HUES48 (cell line): Measurements from ENCODE around the gene ITGA5.

Experiments
- H3K27ac ChIP-seq: one replicate; pipeline ENCODE4 v1.7.0; 2013; ENCODE audit warnings: low read depth, low read length, inconsistent platforms
- H3K27me3 ChIP-seq: 2 replicates; pipeline ENCODE4 v1.6.1; 2013; ENCODE audit warnings: mild to moderate bottlenecking, low read length; ENCODE audit not compliant: control insufficient read depth, insufficient read depth
- H3K36me3 ChIP-seq: 2 replicates; pipeline ENCODE4 v1.6.1; 2013; ENCODE audit warnings: low read length; ENCODE audit not compliant: control insufficient read depth, insufficient read depth
- H3K4me1 ChIP-seq: 2 replicates; pipeline ENCODE4 v1.6.1; 2013; ENCODE audit warnings: mild to moderate bottlenecking, low read length; ENCODE audit not compliant: control insufficient read depth, insufficient read depth
- H3K4me3 ChIP-seq: 2 replicates; pipeline ENCODE4 v1.5.1; 2013; ENCODE audit warnings: mild to moderate bottlenecking, low read depth, low read length
- H3K9ac ChIP-seq: 2 replicates; pipeline ENCODE4 v1.6.1; 2013; ENCODE audit warnings: mild to moderate bottlenecking, low read depth, low read length, moderate library complexity
- H3K9me3 ChIP-seq: 2 replicates; pipeline ENCODE4 v1.6.1; 2013; ENCODE audit warnings: low read length; ENCODE audit not compliant: control insufficient read depth, insufficient read depth

ITGA5 gene

GRCh38 chr12:54430471-54431069, 11.5 kb upstream of the ITGA5 start:
- Histone ChIP-seq H3K27me3 (peaks cover 60% of the 10 kb centered on the region), H3K9me3 (no peaks in the 10 kb centered on the region), H3K9ac (no peak overlapping the region), H3K27ac (no peak overlapping the region), H3K4me3 (no peak overlapping the region), H3K4me1 (peaks cover 24% of the 10 kb centered on the region), H3K36me3 (no peaks in the 10 kb centered on the region)

GRCh38 chr12:54429014-54429471, 10.0 kb upstream of the ITGA5 start:
- H3K27ac ChIP-seq = no peak overlapping the region
- no peak overlapping the region for H3K9ac ChIP-seq
- H3K27me3 ChIP-seq = peaks cover 62% of the 10 kb centered on the region
- H3K9me3 ChIP-seq = no peaks in the 10 kb centered on the region
- H3K4me1 ChIP-seq = peaks cover 24% of the 10 kb centered on the region
- H3K4me3 ChIP-seq = no peak overlapping the region
- H3K36me3 ChIP-seq = no peaks in the 10 kb centered on the region

GRCh38 chr12:54428050-54429013, 9.3 kb upstream of the ITGA5 start:
- H3K27ac ChIP-seq = no peak overlapping the region
- H3K4me1 ChIP-seq = peaks cover 24% of the 10 kb centered on the region
- H3K27me3 ChIP-seq = peaks cover 63% of the 10 kb centered on the region
- H3K36me3 ChIP-seq = no peaks in the 10 kb centered on the region
- H3K4me3 ChIP-seq = no peak overlapping the region
- H3K9me3 ChIP-seq = no peaks in the 10 kb centered on the region
- H3K9ac ChIP-seq = no peak overlapping the region

- Histone ChIP-seq H3K27ac (no peak overlapping the region), H3K36me3 (no peaks in the 10 kb centered on the region), H3K9ac (no peak overlapping the region), H3K4me1 (peaks cover 18% of the 10 kb centered on the region), H3K4me3 (no peak overlapping the region), H3K9me3 (no peaks in the 10 kb centered on the region), H3K27me3 (peaks cover 60% of the 10 kb centered on the region)
Measured at GRCh38 chr12:54427106-54427505, 8.0 kb upstream of the ITGA5 start.

GRCh38 chr12:54426690-54427089, 7.6 kb upstream of the ITGA5 start:
- Histone ChIP-seq H3K4me1 (peaks cover 13% of the 10 kb centered on the region), H3K9ac (no peak overlapping the region), H3K9me3 (no peaks in the 10 kb centered on the region), H3K36me3 (no peaks in the 10 kb centered on the region), H3K27me3 (peaks cover 61% of the 10 kb centered on the region), H3K4me3 (no peak overlapping the region), H3K27ac (no peak overlapping the region)

GRCh38 chr12:54425702-54426101, 6.6 kb upstream of the ITGA5 start:
- Histone ChIP-seq H3K9ac (no peak overlapping the region), H3K27me3 (peaks cover 64% of the 10 kb centered on the region)

GRCh38 chr12:54424224-54424623, 5.2 kb upstream of the ITGA5 start:
- peaks cover 64% of the 10 kb centered on the region for H3K27me3 ChIP-seq
- H3K27ac ChIP-seq = no peak overlapping the region
- H3K4me1 ChIP-seq = peaks cover 28% of the 10 kb centered on the region
- H3K9ac ChIP-seq = no peak overlapping the region
- no peak overlapping the region for H3K4me3 ChIP-seq
- no peaks in the 10 kb centered on the region for H3K9me3 ChIP-seq
- no peaks in the 10 kb centered on the region for H3K36me3 ChIP-seq

More at GRCh38 chr12:54425702-54426101, 6.6 kb upstream of the ITGA5 start:
- no peak overlapping the region for H3K4me3 ChIP-seq
- H3K4me1 ChIP-seq = peaks cover 15% of the 10 kb centered on the region
- H3K9me3 ChIP-seq = no peaks in the 10 kb centered on the region
- H3K36me3 ChIP-seq = no peaks in the 10 kb centered on the region
- no peak overlapping the region for H3K27ac ChIP-seq

DNA sequence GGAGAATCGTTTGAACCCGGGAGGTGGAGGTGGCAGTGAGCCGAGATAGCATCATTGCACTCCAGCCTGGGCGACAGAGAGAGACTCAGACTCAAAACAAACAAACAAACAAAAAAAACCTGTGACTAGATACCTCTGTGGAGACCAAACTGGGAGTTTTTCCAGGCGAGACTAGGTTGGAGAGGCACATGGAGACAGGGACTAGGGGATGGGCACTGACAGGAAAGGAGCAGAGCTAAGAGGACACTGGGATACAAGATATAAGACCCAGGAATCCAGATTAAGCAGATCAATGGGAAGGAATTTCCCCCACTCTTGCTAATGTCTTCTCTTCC, 4.7 kb upstream of the ITGA5 start:
- H3K9me3 ChIP-seq = no peaks in the 10 kb centered on the region
- peaks cover 60% of the 10 kb centered on the region for H3K27me3 ChIP-seq
- H3K4me3 ChIP-seq = no peak overlapping the region
- no peaks in the 10 kb centered on the region for H3K36me3 ChIP-seq
- H3K27ac ChIP-seq = no peak overlapping the region
- peaks cover 28% of the 10 kb centered on the region for H3K4me1 ChIP-seq
- H3K9ac ChIP-seq = no peak overlapping the region

DNA sequence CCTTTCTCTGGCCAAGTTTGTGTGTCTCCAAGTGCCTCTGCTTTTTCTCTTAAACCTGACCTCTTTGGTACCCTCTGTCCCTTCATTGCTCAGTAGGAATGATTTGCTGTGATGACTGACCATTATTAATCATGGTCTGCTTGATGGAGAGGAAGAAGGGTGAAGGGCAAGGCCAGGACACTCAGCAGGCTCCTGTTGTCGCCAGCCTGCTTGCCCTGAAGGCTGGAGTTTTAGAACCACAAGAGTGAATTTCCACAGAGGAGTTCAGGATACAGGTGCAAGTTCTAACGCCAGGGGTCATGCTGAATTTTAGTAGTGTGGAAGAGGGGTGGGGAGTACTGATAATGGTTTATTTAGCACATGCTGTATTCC, 2.8 kb upstream of the ITGA5 start:
- H3K27ac ChIP-seq = no peak overlapping the region
- no peaks in the 10 kb centered on the region for H3K36me3 ChIP-seq
- no peaks in the 10 kb centered on the region for H3K9me3 ChIP-seq
- peaks cover 28% of the 10 kb centered on the region for H3K4me1 ChIP-seq
- no peak overlapping the region for H3K4me3 ChIP-seq
- no peak overlapping the region for H3K9ac ChIP-seq
- H3K27me3 ChIP-seq = peaks cover 75% of the 10 kb centered on the region

- Histone ChIP-seq H3K9ac (no peak overlapping the region), H3K4me3 (no peak overlapping the region), H3K27ac (peak overlapping the region; percentile 83), H3K9me3 (no peaks in the 10 kb centered on the region), H3K36me3 (no peaks in the 10 kb centered on the region), H3K4me1 (peaks cover 31% of the 10 kb centered on the region), H3K27me3 (peaks cover 75% of the 10 kb centered on the region)
Measured at GRCh38 chr12:54421175-54421878, 2.3 kb upstream of the ITGA5 start.

DNA sequence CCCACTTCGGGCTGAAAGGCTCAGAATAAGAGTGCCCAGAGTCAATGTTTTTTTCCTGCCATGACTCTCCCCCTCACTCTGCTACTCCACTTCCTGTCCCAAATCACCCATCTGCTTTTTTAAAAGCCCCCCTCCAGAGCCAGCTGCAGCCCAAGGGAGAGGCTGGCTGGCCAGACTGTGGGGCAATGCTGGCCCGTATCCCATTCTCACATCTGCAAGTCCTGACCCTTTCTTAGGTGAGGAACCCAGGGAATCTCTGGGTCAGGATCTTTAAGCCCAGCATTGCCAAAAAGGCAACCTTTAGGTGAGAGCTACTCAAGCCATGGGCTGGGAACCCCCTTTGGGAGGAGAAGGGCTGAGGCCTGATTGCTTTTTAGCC, 1.7 kb upstream of the ITGA5 start:
- H3K9ac ChIP-seq = no peak overlapping the region; the same call in 1 of the 2 replicates
- H3K9me3 ChIP-seq = no peaks in the 10 kb centered on the region
- peaks cover 31% of the 10 kb centered on the region for H3K4me1 ChIP-seq
- no peaks in the 10 kb centered on the region for H3K36me3 ChIP-seq
- H3K27ac ChIP-seq = peak overlapping the region; percentile 83
- peaks cover 72% of the 10 kb centered on the region for H3K27me3 ChIP-seq
- no peak overlapping the region for H3K4me3 ChIP-seq
